ENCODE measurements around the gene HEMGN. TPM values are rescaled to one million over a fixed set of nuclear protein-coding genes. Genes with fewer than 3 reads are reported as not detected.
A peak's percentile ranks its signal among the peaks of the same experiment; 100 is the strongest.

HEMGN gene
- total RNA-seq, 1 donor, result not detected

GRCh38 chr9:97900738-97901565 lies 37.0 kb downstream of the HEMGN start:
- peak; percentile 83 for TF ChIP-seq CTCF (IDR thresholded peaks at IDR 0.05; ENCODE audit: insufficient read depth, low read length)

GRCh38 chr9:97900103-97900737 lies 37.8 kb downstream of the HEMGN start:
- DNase-seq (ENCODE audit: low read depth), result peak; percentile 92
- no peak overlapping the region for H3K4me3 ChIP-seq (ENCODE audit: low read depth, low read length)
- TF ChIP-seq CTCF (IDR thresholded peaks at IDR 0.05; ENCODE audit: insufficient read depth, low read length), result no peak

More at GRCh38 chr9:97900738-97901565, 37.0 kb downstream of the HEMGN start:
- DNase-seq (ENCODE audit: low read depth), result peak; percentile 73
- no peak overlapping the region for H3K4me3 ChIP-seq (ENCODE audit: low read depth, low read length)

- no peak overlapping the region for H3K4me3 ChIP-seq (ENCODE audit: low read depth, low read length)
- TF ChIP-seq CTCF (IDR thresholded peaks at IDR 0.05; ENCODE audit: insufficient read depth, low read length), result no peak
- DNase-seq (ENCODE audit: low read depth), result peak; percentile 27
These were observed 42.2 kb downstream of the HEMGN start for GRCh38 chr9:97895695-97896332.

- TF ChIP-seq CTCF (IDR thresholded peaks at IDR 0.05; ENCODE audit: insufficient read depth, low read length), result no peak
- no peak for DNase-seq (ENCODE audit: low read depth)
- H3K4me3 ChIP-seq (ENCODE audit: low read depth, low read length), result no peak overlapping the region
These were observed 42.8 kb downstream of the HEMGN start for GRCh38 chr9:97895211-97895610.

- no peak for DNase-seq (ENCODE audit: low read depth)
- no peak overlapping the region for H3K4me3 ChIP-seq (ENCODE audit: low read depth, low read length)
- TF ChIP-seq CTCF (IDR thresholded peaks at IDR 0.05; ENCODE audit: insufficient read depth, low read length), result no peak
These were observed 45.6 kb downstream of the HEMGN start for GRCh38 chr9:97892421-97892820.

- DNase-seq (ENCODE audit: low read depth), result peak; percentile 64
- TF ChIP-seq CTCF (IDR thresholded peaks at IDR 0.05; ENCODE audit: insufficient read depth, low read length), result no peak
- no peak overlapping the region for H3K4me3 ChIP-seq (ENCODE audit: low read depth, low read length)
These were observed 46.2 kb downstream of the HEMGN start for GRCh38 chr9:97891736-97892135.
